Measurements from ENCODE around the gene AHNAK2. TPM values are rescaled to one million over a fixed set of nuclear protein-coding genes. Genes with fewer than 3 reads are reported as not detected.

AHNAK2 gene
- total and polyA plus RNA-seq, 4 donors, result 3.5 to 26.6 (median 8.1) TPM

GRCh38 chr14:104973385-104974145 lies 4.6 kb downstream of the AHNAK2 start:
- peaks cover 5 to 46% (median 7%) of the 10 kb centered on the region in 5 donors for H3K4me1 ChIP-seq (ENCODE audit: control insufficient read depth in 5 of 5, insufficient read depth in 5 of 5, low read length in 5 of 5)
- peaks cover 0 to 2% (median 0%) of the 10 kb centered on the region in 3 donors for H3K27me3 ChIP-seq (ENCODE audit: control insufficient read depth in 3 of 3, insufficient read depth in 3 of 3, low read length in 2 of 3)
- no peak overlapping the region for H3K4me3 ChIP-seq
- no peak overlapping the region for H3K9ac ChIP-seq (ENCODE audit: insufficient read depth in 1 of 2, low read length in 2 of 2)
- DNase-seq, result peak; percentile 68 to 88 (median 82)
- peak; percentile 2 for ATAC-seq (ENCODE audit: insufficient read depth, low FRiP score)
- no peak for TF ChIP-seq CTCF (IDR thresholded peaks at IDR 0.05; ENCODE audit: control extremely low read depth, extremely low read depth)
- H3K9me3 ChIP-seq (ENCODE audit: control insufficient read depth in 4 of 4, insufficient read depth in 3 of 4, low read length in 3 of 4), result no peaks in the 10 kb centered on the region
- H3K27ac ChIP-seq (ENCODE audit: low read depth in 1 of 2, low read length in 1 of 2), result peak overlapping the region; percentile 12 to 92
- 37 to 64% methylated on average over 23 of the region's 23 CpGs for WGBS, 2 donors
- H3K36me3 ChIP-seq (ENCODE audit: control insufficient read depth in 4 of 4, insufficient read depth in 4 of 4, low read length in 4 of 4), result no peaks in the 10 kb centered on the region

- 52 to 68% methylated on average over 12 of the region's 12 CpGs for WGBS, 2 donors
- Histone ChIP-seq H3K36me3 (ENCODE audit: control insufficient read depth in 4 of 4, insufficient read depth in 4 of 4, low read length in 4 of 4) (no peaks in the 10 kb centered on the region), H3K4me1 (ENCODE audit: control insufficient read depth in 5 of 5, insufficient read depth in 5 of 5, low read length in 5 of 5) (peaks cover 5 to 49% (median 12%) of the 10 kb centered on the region in 5 donors), H3K9me3 (ENCODE audit: control insufficient read depth in 4 of 4, insufficient read depth in 3 of 4, low read length in 3 of 4) (no peaks in the 10 kb centered on the region), H3K27me3 (ENCODE audit: control insufficient read depth in 3 of 3, insufficient read depth in 3 of 3, low read length in 2 of 3) (peaks cover 0 to 2% (median 0%) of the 10 kb centered on the region in 3 donors), H3K27ac (ENCODE audit: low read depth in 1 of 2, low read length in 1 of 2) (peak overlapping the region in 1 of 2 donors; percentile 92), H3K9ac (ENCODE audit: insufficient read depth in 1 of 2, low read length in 2 of 2) (no peak overlapping the region), H3K4me3 (no peak overlapping the region)
- DNase-seq (peak; percentile 38 to 59 (median 49)), ATAC-seq (ENCODE audit: insufficient read depth, low FRiP score) (peak; percentile 49)
- no peak for TF ChIP-seq CTCF (IDR thresholded peaks at IDR 0.05; ENCODE audit: control extremely low read depth, extremely low read depth)
These were observed 5.1 kb downstream of the AHNAK2 start for GRCh38 chr14:104973135-104973384.

GRCh38 chr14:104972301-104973134 lies 5.7 kb downstream of the AHNAK2 start:
- WGBS, 2 donors, result 57 to 78% methylated on average over 28 of the region's 28 CpGs
- Histone ChIP-seq H3K4me3 (no peak overlapping the region), H3K9me3 (ENCODE audit: control insufficient read depth in 4 of 4, insufficient read depth in 3 of 4, low read length in 3 of 4) (peaks cover 0 to under 1% (median 0%) of the 10 kb centered on the region in 4 donors), H3K27ac (ENCODE audit: low read depth in 1 of 2, low read length in 1 of 2) (peak overlapping the region in 1 of 2 donors; percentile 92), H3K4me1 (ENCODE audit: control insufficient read depth in 5 of 5, insufficient read depth in 5 of 5, low read length in 5 of 5) (peaks cover 5 to 50% (median 14%) of the 10 kb centered on the region in 5 donors), H3K9ac (ENCODE audit: insufficient read depth in 1 of 2, low read length in 2 of 2) (no peak overlapping the region), H3K36me3 (ENCODE audit: control insufficient read depth in 4 of 4, insufficient read depth in 4 of 4, low read length in 4 of 4) (no peaks in the 10 kb centered on the region), H3K27me3 (ENCODE audit: control insufficient read depth in 3 of 3, insufficient read depth in 3 of 3, low read length in 2 of 3) (peaks cover 0 to under 1% (median 0%) of the 10 kb centered on the region in 3 donors)
- peak; percentile 40 for ATAC-seq (ENCODE audit: insufficient read depth, low FRiP score)
- peak in 2 of 3 donors; percentile 16 to 34 for DNase-seq
- no peak for TF ChIP-seq CTCF (IDR thresholded peaks at IDR 0.05; ENCODE audit: control extremely low read depth, extremely low read depth)

Data from lung (tissue), 12 donors.